ENCODE measurements around the gene UBASH3B.
A peak's percentile ranks its signal among the peaks of the same experiment; 100 is the strongest.

The UBASH3B gene

GRCh38 chr11:122796128-122796717 is 140.7 kb downstream of the UBASH3B start:
- in situ Hi-C loops (cut with MboI; ENCODE audit: low pct_unique_long_range_greater_than_20kb, low sequenced_read_pairs, unreplicated experiment): no loop called here
- DNase-seq (ENCODE audit: low spot score): peak; percentile 67
- peak; percentile 96 for TF ChIP-seq CTCF (IDR thresholded peaks at IDR 0.05; ENCODE audit: extremely low read depth, insufficient read depth, missing control alignments)

GRCh38 chr11:122797651-122798050 is 142.1 kb downstream of the UBASH3B start:
- in situ Hi-C loops (cut with MboI; ENCODE audit: low pct_unique_long_range_greater_than_20kb, low sequenced_read_pairs, unreplicated experiment): no loop called here

GRCh38 chr11:122799406-122800105 is 144.0 kb downstream of the UBASH3B start:
- in situ Hi-C loops (cut with MboI; ENCODE audit: low pct_unique_long_range_greater_than_20kb, low sequenced_read_pairs, unreplicated experiment): loop anchor here (5.0 kb wide), 1 partner anchor 53 kb away; no protein-coding TSS in a partner anchor
- DNase-seq (ENCODE audit: low spot score): no peak
- TF ChIP-seq CTCF (IDR thresholded peaks at IDR 0.05; ENCODE audit: extremely low read depth, insufficient read depth, missing control alignments): no peak

More at GRCh38 chr11:122797651-122798050, 142.1 kb downstream of the UBASH3B start:
- no peak for DNase-seq (ENCODE audit: low spot score)
- TF ChIP-seq CTCF (IDR thresholded peaks at IDR 0.05; ENCODE audit: extremely low read depth, insufficient read depth, missing control alignments): no peak

- in situ Hi-C loops (cut with MboI; ENCODE audit: low pct_unique_long_range_greater_than_20kb, low sequenced_read_pairs, unreplicated experiment): loop anchor here (5.0 kb wide), 1 partner anchor 49 kb away; no protein-coding TSS in a partner anchor
- no peak for TF ChIP-seq CTCF (IDR thresholded peaks at IDR 0.05; ENCODE audit: extremely low read depth, insufficient read depth, missing control alignments)
- DNase-seq (ENCODE audit: low spot score): no peak
These were observed 147.4 kb downstream of the UBASH3B start for GRCh38 chr11:122802876-122803275.

GRCh38 chr11:122803306-122803705 is 147.8 kb downstream of the UBASH3B start:
- in situ Hi-C loops (cut with MboI; ENCODE audit: low pct_unique_long_range_greater_than_20kb, low sequenced_read_pairs, unreplicated experiment): loop anchor here (5.0 kb wide), 1 partner anchor 49 kb away; no protein-coding TSS in a partner anchor
- DNase-seq (ENCODE audit: low spot score): no peak
- no peak for TF ChIP-seq CTCF (IDR thresholded peaks at IDR 0.05; ENCODE audit: extremely low read depth, insufficient read depth, missing control alignments)

GRCh38 chr11:122803716-122804115 is 148.2 kb downstream of the UBASH3B start:
- in situ Hi-C loops (cut with MboI; ENCODE audit: low pct_unique_long_range_greater_than_20kb, low sequenced_read_pairs, unreplicated experiment): loop anchor here (5.0 kb wide), 1 partner anchor 49 kb away; no protein-coding TSS in a partner anchor
- no peak for TF ChIP-seq CTCF (IDR thresholded peaks at IDR 0.05; ENCODE audit: extremely low read depth, insufficient read depth, missing control alignments)
- no peak for DNase-seq (ENCODE audit: low spot score)
